HG03064 (cell line): ENCODE measurements around the gene N4BP2.

Experiments
- ATAC-seq: cut with Tn5 transposase; IDR thresholded peaks from one replicate; pipeline ENCODE4 v1.9.1; 2021; ENCODE audit warnings: low read depth; ENCODE audit not compliant: unreplicated experiment

The N4BP2 gene

GRCh38 chr4:40149960-40150385 lies 93.3 kb downstream of the N4BP2 start:
- ATAC-seq: no peak

- no peak for ATAC-seq
Measured at GRCh38 chr4:40150932-40151331, 94.3 kb downstream of the N4BP2 start.

GRCh38 chr4:40152637-40153036 lies 96.0 kb downstream of the N4BP2 start:
- no peak for ATAC-seq

GRCh38 chr4:40157436-40157835 lies 100.8 kb downstream of the N4BP2 start:
- ATAC-seq: no peak

GRCh38 chr4:40160258-40160657 lies 103.6 kb downstream of the N4BP2 start:
- no peak for ATAC-seq

GRCh38 chr4:40164459-40164858 lies 107.8 kb downstream of the N4BP2 start:
- no peak for ATAC-seq

GRCh38 chr4:40165916-40166315 lies 109.3 kb downstream of the N4BP2 start:
- ATAC-seq: no peak

- ATAC-seq: no peak
Measured at GRCh38 chr4:40168070-40168469, 111.4 kb downstream of the N4BP2 start.

- ATAC-seq: peak; percentile 63
Measured at GRCh38 chr4:40170588-40170987, 113.9 kb downstream of the N4BP2 start.

- peak; percentile 68 for ATAC-seq
Measured at GRCh38 chr4:40173470-40173875, 116.8 kb downstream of the N4BP2 start.

- no peak for ATAC-seq
Measured at GRCh38 chr4:40176602-40177001, 120.0 kb downstream of the N4BP2 start.

- ATAC-seq: no peak
Measured at GRCh38 chr4:40177591-40177990, 120.9 kb downstream of the N4BP2 start.

GRCh38 chr4:40178672-40179071 lies 122.0 kb downstream of the N4BP2 start:
- no peak for ATAC-seq

GRCh38 chr4:40179360-40179759 lies 122.7 kb downstream of the N4BP2 start:
- no peak for ATAC-seq

- ATAC-seq: no peak
Measured at GRCh38 chr4:40180356-40180755, 123.7 kb downstream of the N4BP2 start.

GRCh38 chr4:40182001-40182400 lies 125.4 kb downstream of the N4BP2 start:
- no peak for ATAC-seq

GRCh38 chr4:40182954-40183353 lies 126.3 kb downstream of the N4BP2 start:
- no peak for ATAC-seq

GRCh38 chr4:40183615-40184411 lies 127.2 kb downstream of the N4BP2 start:
- ATAC-seq: no peak

- peak; percentile 50 for ATAC-seq
Measured at GRCh38 chr4:40185830-40186664, 129.4 kb downstream of the N4BP2 start.

- ATAC-seq: no peak
Measured at GRCh38 chr4:40186665-40187014, 130.0 kb downstream of the N4BP2 start.

- ATAC-seq: no peak
Measured at GRCh38 chr4:40187386-40187906, 130.8 kb downstream of the N4BP2 start.

- ATAC-seq: no peak
Measured at GRCh38 chr4:40190019-40190418, 133.4 kb downstream of the N4BP2 start.
